ENCODE measurements around the gene MARS2.
"Not testable (repeated sequence)": the region's sequence is repeated elsewhere in the genome, so short reads cannot be mapped to it uniquely, and the experiment has no call there.

Gene MARS2

GRCh38 chr2:197707316-197708213 is 2.4 kb downstream of the MARS2 start:
- DNase-seq (ENCODE audit: low spot score): peak; percentile 42
- TF ChIP-seq CTCF (IDR thresholded peaks at IDR 0.05; ENCODE audit: extremely low read depth, missing control alignments): peak; percentile 58

- no peak for TF ChIP-seq CTCF (IDR thresholded peaks at IDR 0.05; ENCODE audit: extremely low read depth, missing control alignments)
- DNase-seq (ENCODE audit: low spot score): no peak
Observed at GRCh38 chr2:197708331-197708730, 3.2 kb downstream of the MARS2 start.

- DNase-seq (ENCODE audit: low spot score): not testable (repeated sequence)
Observed at GRCh38 chr2:197709140-197709539, 4.0 kb downstream of the MARS2 start.

- no peak for TF ChIP-seq CTCF (IDR thresholded peaks at IDR 0.05; ENCODE audit: extremely low read depth, missing control alignments)
- DNase-seq (ENCODE audit: low spot score): peak; percentile 71
Observed at GRCh38 chr2:197710424-197711042, 5.4 kb downstream of the MARS2 start.

- no peak for DNase-seq (ENCODE audit: low spot score)
- no peak for TF ChIP-seq CTCF (IDR thresholded peaks at IDR 0.05; ENCODE audit: extremely low read depth, missing control alignments)
Observed at GRCh38 chr2:197711578-197711977, 6.4 kb downstream of the MARS2 start.

- no peak for DNase-seq (ENCODE audit: low spot score)
- no peak for TF ChIP-seq CTCF (IDR thresholded peaks at IDR 0.05; ENCODE audit: extremely low read depth, missing control alignments)
Observed at GRCh38 chr2:197713271-197713670, 8.1 kb downstream of the MARS2 start.

GRCh38 chr2:197717863-197718262 is 12.7 kb downstream of the MARS2 start:
- TF ChIP-seq CTCF (IDR thresholded peaks at IDR 0.05; ENCODE audit: extremely low read depth, missing control alignments): no peak

More at GRCh38 chr2:197717863-197718262, 12.7 kb downstream of the MARS2 start:
- DNase-seq (ENCODE audit: low spot score): no peak

Measured in GM20000 (cell line).